Measurements from ENCODE around the gene CACNA2D2.

CACNA2D2 gene

GRCh38 chr3:50316657-50317242 lies 186.7 kb downstream of the CACNA2D2 start (continued):
- TF ChIP-seq ZNF558 (tag by site-specific recombination; IDR thresholded peaks at IDR 0.05): no peak
- TF ChIP-seq ZNF664 (tag by site-specific recombination; IDR thresholded peaks at IDR 0.05): no peak
- TF ChIP-seq BCL11B (tag by site-specific recombination; IDR thresholded peaks at IDR 0.05; ENCODE audit: low read depth): no peak
- TF ChIP-seq ZNF266 (tag by site-specific recombination; IDR thresholded peaks at IDR 0.05; ENCODE audit: low read depth): no peak
- TF ChIP-seq ZBTB26 (tag by site-specific recombination; optimal IDR thresholded peaks at IDR 0.05): no peak
- TF ChIP-seq HOXD13 (CRISPR knock-in tag; IDR thresholded peaks at IDR 0.05; ENCODE audit: borderline replicate concordance): no peak
- no peak for TF ChIP-seq ZNF248 (tag by site-specific recombination; IDR thresholded peaks at IDR 0.05)
- TF ChIP-seq ZNF18 (tag by site-specific recombination; IDR thresholded peaks at IDR 0.05): no peak
- no peak for TF ChIP-seq ZNF621 (tag by site-specific recombination; IDR thresholded peaks at IDR 0.05)
- TF ChIP-seq KLF10 (tag by site-specific recombination; IDR thresholded peaks at IDR 0.05): no peak
- no peak for TF ChIP-seq ZBTB7A (tag by site-specific recombination; IDR thresholded peaks at IDR 0.05; ENCODE audit: low read depth)
- no peak for TF ChIP-seq ZNF48 (tag by site-specific recombination; IDR thresholded peaks at IDR 0.05)
- no peak for TF ChIP-seq ZNF114 (tag by site-specific recombination; IDR thresholded peaks at IDR 0.05)
- TF ChIP-seq ZNF747 (tag by site-specific recombination; IDR thresholded peaks at IDR 0.05): no peak
- no peak for TF ChIP-seq ZNF639 (tag by site-specific recombination; IDR thresholded peaks at IDR 0.05)
- no peak for TF ChIP-seq ZNF202 (tag by site-specific recombination; IDR thresholded peaks at IDR 0.05; ENCODE audit: borderline replicate concordance)
- no peak for TF ChIP-seq ZNF121 (tag by site-specific recombination; IDR thresholded peaks at IDR 0.05)
- TF ChIP-seq BCL6B (tag by site-specific recombination; IDR thresholded peaks at IDR 0.05): no peak
- no peak for TF ChIP-seq ZBTB6 (tag by site-specific recombination; IDR thresholded peaks at IDR 0.05)
- no peak for TF ChIP-seq ZSCAN4 (tag by site-specific recombination; IDR thresholded peaks at IDR 0.05)
- TF ChIP-seq RBAK (tag by site-specific recombination; IDR thresholded peaks at IDR 0.05): no peak
- TF ChIP-seq PRDM2 (tag by site-specific recombination; IDR thresholded peaks at IDR 0.05; ENCODE audit: borderline replicate concordance): no peak
- TF ChIP-seq GLIS1 (tag by site-specific recombination; IDR thresholded peaks at IDR 0.05): peak; percentile 68
- no peak for TF ChIP-seq ZBTB1 (tag by site-specific recombination; IDR thresholded peaks at IDR 0.05)
- no peak for TF ChIP-seq TRIM28 (IDR thresholded peaks at IDR 0.05; ENCODE audit: borderline replicate concordance, low read length)

All from HEK293 (cell line).